ENCODE data around the gene CNTN4.

DNA sequence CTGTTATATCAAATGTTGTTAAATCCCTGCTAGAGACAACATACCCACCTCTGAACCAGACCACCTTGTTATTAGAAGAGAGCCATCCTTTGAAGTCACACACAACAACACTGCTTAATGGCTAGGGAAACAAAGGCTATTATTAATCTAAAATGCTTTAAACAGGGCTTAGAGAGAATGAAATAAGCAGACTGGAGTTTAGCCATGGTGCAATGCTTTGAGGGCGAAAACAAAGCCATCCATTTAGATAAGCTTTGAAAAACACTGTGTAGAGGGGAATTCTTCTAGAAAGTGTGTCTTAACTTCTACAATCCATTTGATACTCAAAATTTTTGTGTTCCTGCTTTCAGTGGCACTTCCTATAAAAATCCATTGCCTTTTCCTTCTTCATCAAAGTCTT is 862.9 kb downstream of the CNTN4 start:
- TF ChIP-seq FOXJ3 (CRISPR knock-in tag; IDR thresholded peaks at IDR 0.05; ENCODE audit: borderline replicate concordance) (no peak), CTCF (IDR thresholded peaks at IDR 0.05) (no peak), TEAD1 (CRISPR knock-in tag; IDR thresholded peaks at IDR 0.05) (no peak), SP1 (CRISPR knock-in tag; conservative IDR thresholded peaks at IDR 0.05) (no peak), RELA (CRISPR knock-in tag; IDR thresholded peaks at IDR 0.05; ENCODE audit: borderline replicate concordance) (no peak), CDX4 (CRISPR knock-in tag; IDR thresholded peaks at IDR 0.05; ENCODE audit: borderline replicate concordance) (no peak), GRHL2 (CRISPR knock-in tag; IDR thresholded peaks at IDR 0.05; ENCODE audit: insufficient replicate concordance, severe bottlenecking) (no peak), NR2C2 (CRISPR knock-in tag; IDR thresholded peaks at IDR 0.05) (no peak)
- TF ChIP-seq, protein P1, sequence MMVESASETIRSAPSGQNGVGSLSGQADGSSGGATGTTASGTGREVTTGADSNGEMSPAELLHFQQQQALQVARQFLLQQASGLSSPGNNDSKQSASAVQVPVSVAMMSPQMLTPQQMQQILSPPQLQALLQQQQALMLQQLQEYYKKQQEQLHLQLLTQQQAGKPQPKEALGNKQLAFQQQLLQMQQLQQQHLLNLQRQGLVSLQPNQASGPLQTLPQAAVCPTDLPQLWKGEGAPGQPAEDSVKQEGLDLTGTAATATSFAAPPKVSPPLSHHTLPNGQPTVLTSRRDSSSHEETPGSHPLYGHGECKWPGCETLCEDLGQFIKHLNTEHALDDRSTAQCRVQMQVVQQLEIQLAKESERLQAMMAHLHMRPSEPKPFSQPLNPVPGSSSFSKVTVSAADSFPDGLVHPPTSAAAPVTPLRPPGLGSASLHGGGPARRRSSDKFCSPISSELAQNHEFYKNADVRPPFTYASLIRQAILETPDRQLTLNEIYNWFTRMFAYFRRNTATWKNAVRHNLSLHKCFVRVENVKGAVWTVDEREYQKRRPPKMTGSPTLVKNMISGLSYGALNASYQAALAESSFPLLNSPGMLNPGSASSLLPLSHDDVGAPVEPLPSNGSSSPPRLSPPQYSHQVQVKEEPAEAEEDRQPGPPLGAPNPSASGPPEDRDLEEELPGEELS (CRISPR knock-in tag; IDR thresholded peaks at IDR 0.05): no peak
